Measurements from ENCODE around the gene EIF5.

DNA sequence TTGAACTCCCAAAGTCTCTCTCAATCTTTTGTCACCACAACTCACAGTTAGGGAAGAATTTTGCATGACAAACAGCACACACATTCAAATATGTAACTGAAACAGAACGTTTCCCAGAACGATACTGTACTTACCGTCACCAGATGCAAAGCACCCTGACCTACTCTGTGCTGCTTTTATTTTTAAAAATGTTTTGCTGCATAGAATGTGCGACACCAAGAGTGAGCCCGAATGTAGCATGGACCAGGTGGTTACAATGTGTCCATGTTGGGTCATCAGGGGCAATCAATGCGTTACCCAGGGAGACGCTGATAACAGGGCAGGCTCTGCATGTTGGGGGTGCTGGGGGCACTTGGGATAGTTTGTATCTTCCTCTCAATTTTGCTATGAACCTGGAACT, 14.6 kb upstream of the EIF5 start:
- TF ChIP-seq, protein P1, sequence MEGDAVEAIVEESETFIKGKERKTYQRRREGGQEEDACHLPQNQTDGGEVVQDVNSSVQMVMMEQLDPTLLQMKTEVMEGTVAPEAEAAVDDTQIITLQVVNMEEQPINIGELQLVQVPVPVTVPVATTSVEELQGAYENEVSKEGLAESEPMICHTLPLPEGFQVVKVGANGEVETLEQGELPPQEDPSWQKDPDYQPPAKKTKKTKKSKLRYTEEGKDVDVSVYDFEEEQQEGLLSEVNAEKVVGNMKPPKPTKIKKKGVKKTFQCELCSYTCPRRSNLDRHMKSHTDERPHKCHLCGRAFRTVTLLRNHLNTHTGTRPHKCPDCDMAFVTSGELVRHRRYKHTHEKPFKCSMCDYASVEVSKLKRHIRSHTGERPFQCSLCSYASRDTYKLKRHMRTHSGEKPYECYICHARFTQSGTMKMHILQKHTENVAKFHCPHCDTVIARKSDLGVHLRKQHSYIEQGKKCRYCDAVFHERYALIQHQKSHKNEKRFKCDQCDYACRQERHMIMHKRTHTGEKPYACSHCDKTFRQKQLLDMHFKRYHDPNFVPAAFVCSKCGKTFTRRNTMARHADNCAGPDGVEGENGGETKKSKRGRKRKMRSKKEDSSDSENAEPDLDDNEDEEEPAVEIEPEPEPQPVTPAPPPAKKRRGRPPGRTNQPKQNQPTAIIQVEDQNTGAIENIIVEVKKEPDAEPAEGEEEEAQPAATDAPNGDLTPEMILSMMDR (conservative IDR thresholded peaks at IDR 0.05; ENCODE audit: low read length), result no peak
- TF ChIP-seq EZH2phosphoT487 (IDR thresholded peaks at IDR 0.05; ENCODE audit: borderline replicate concordance), result no peak
